HG03108 (cell line): ENCODE data around the gene CUL9.

Experiments
- ATAC-seq: cut with Tn5 transposase; IDR thresholded peaks from one replicate; pipeline ENCODE4 v1.9.1; 2021; ENCODE audit warnings: moderate library complexity; ENCODE audit not compliant: unreplicated experiment

Gene CUL9

DNA sequence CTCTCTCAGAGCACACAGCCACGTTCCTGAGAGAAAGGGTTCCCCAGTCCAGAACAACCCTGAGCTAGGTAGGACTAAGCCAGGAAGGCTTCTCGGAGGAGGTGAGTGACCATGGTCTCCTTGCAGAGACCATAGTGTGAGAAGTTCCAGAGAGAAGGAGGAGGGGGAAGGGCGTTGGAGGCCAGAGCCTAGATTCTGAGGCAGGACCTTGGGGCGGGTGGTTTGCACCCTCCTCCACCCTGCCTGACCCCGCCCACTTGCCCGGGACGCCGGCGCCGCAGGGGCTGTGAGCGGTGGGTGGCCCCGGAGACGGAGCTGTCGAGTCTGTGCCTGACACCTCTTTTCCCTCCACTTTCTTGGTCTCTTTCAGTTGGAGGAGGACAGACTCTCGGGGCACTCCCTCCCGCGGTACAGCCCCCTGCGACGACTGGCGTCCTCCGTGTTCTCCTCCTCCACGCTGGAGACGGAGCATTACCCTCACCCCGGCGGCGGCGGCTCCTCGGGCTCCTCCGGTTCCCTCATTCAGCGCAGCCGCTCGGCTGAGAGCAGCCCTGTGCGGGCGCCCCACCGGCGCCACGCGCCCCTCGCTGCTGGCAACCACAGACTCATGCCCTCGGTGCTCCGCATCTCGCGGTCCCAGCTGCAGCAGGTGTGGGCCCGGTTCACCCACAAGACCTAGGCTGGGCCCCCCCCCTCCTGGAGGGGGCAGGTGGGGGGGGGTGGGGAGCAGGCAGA lies 87.4 kb downstream of the CUL9 start:
- ATAC-seq: no peak

DNA sequence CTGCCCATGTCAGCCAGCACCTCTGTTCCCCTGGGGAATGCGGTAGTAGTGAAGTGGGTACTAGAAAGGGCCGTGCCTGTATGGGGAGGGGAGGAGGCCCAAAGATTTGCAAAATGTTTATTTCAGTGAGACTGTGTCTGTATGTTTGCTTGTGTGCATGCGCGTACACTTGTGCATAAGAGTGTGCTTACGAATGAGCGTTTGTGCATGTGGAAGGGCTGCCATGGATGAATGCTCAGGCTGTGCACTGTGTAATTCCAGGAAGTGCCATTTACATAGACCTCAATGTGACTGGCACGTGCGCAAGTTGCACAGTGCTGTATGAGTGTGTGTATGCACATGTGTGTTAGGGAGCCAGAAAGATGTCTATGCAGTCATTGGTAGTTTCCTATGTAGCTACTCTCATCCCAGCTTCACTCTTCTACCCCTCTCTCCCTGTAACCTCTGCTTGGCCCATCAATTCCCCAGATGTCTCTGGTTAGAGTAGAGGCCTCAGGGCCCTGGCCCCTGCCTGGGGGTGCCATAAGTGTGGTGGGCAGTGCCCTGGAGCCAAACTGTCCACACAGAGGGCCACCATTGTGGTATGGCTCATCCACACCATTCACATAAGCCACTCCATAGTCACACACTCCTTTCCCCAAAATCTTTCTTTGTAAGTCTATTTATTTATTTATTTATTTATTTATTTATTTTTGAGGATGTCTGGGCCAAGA lies 89.3 kb downstream of the CUL9 start:
- ATAC-seq: no peak

DNA sequence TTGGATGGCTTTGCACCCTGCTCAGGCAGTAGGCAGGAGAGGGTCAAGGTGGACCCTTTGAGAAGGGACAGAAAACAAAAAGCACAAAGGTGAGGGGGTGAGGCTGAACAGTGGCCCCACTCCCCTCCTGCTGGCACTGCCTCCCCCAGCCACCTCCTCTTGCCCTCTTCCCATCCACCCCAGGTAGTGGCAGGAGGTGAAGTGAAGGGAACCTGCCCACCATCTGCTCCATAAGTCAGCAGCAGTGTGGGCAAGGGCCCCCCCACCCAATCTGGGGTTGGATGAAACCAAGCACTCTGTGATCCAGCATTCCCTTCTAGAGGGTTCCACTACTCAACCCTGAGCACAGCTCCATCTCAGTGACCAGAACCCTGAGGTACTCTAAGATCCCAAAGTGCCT lies 89.9 kb downstream of the CUL9 start:
- ATAC-seq: no peak

DNA sequence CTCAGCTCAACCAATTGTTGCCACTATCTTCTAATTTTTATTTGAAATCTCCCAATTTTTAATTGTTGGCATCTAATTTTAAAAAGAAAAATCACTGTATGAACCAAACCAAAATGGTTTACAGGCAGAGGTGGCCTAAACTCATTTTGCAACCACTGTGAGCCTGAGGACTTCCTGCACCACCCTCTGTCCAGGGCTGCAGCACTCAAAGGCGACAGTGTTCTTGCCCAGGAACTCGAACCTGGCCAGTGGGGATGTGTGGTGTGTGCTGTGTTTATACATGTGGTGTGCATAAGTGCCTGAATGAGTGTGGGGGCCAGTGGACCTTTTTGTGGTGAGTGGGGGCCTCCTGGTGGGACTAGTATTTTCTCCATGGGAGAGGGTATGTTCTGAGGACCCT lies 91.7 kb downstream of the CUL9 start:
- no peak for ATAC-seq
